Keratinocyte (primary cell): ENCODE data around the gene MAST2.

Experiments
- CTCF ChIP-seq, 3 experiments: IDR thresholded peaks in 1 of 3; conservative IDR thresholded peaks in 1 of 3; optimal IDR thresholded peaks in 1 of 3; 2 replicates in 2 of 3; 3 replicates in 1 of 3; pipeline versions ENCODE3 to v1.5.1; 2011; ENCODE audit warnings: low read length in 3 of 3, mild to moderate bottlenecking in 3 of 3, moderate library complexity in 2 of 3, control low read depth in 1 of 3, inconsistent platforms in 1 of 3; ENCODE audit not compliant: insufficient read depth in 2 of 3; ENCODE audit errors: extremely low read depth in 1 of 3
- EZH2 ChIP-seq: IDR thresholded peaks from one replicate; pipeline ENCODE4 v1.6.1; 2012; ENCODE audit warnings: inconsistent platforms, mild to moderate bottlenecking, low read length, moderate library complexity

- no peak for TF ChIP-seq CTCF (optimal IDR thresholded peaks at IDR 0.05 in 1 of 3, IDR thresholded peaks at IDR 0.05 in 1 of 3, conservative IDR thresholded peaks at IDR 0.05 in 1 of 3; ENCODE audit: extremely low read depth in 1 of 3, insufficient read depth in 2 of 3, low read length in 3 of 3)
- TF ChIP-seq EZH2: no peak
These were observed 199.9 kb downstream of the MAST2 start for GRCh38 chr1:46003315-46003714.
